Muscle of leg (tissue), 11 donors: ENCODE data around the gene TTC34. TPM values are rescaled to one million over a fixed set of nuclear protein-coding genes. Genes with fewer than 3 reads are reported as not detected.
A peak's percentile ranks its signal among the peaks of the same experiment; 100 is the strongest.

Experiments used
- DNase-seq: peaks from one replicate; pipeline ENCODE4 v3.0.0; 2013
- H3K27ac ChIP-seq: one replicate; pipeline ENCODE4 v1.5.1; 2013; ENCODE audit warnings: mild to moderate bottlenecking, low read length, control low read depth
- H3K27me3 ChIP-seq: one replicate; pipeline ENCODE4 v1.6.1; 2013; ENCODE audit warnings: low read length; ENCODE audit not compliant: control insufficient read depth, insufficient read depth
- H3K36me3 ChIP-seq: one replicate; pipeline ENCODE4 v1.6.1; 2013; ENCODE audit warnings: low read length; ENCODE audit not compliant: control insufficient read depth, insufficient read depth
- H3K4me1 ChIP-seq: one replicate; pipeline ENCODE4 v1.6.1; 2013; ENCODE audit warnings: low read length; ENCODE audit not compliant: control insufficient read depth, insufficient read depth
- H3K4me3 ChIP-seq: one replicate; pipeline ENCODE4 v1.5.1; 2013; ENCODE audit warnings: low read length, control low read depth
- H3K9me3 ChIP-seq: replicated peaks from 2 replicates; pipeline ENCODE4 v1.6.1; 2013; ENCODE audit warnings: low read depth, low read length; ENCODE audit not compliant: control insufficient read depth
- WGBS: methylation state at CpG from one replicate; pipeline ENCODE4 v1.1.5; 2013; ENCODE audit warnings: missing lambda C conversion rate; ENCODE audit not compliant: insufficient coverage; 5-methylcytosine and 5-hydroxymethylcytosine counted together
- polyA plus RNA-seq, 8 donors: library from polyadenylated mRNA; unstranded; fragments of 120-200 nt; gene quantifications; one replicate each; pipeline versions ENCODE4 v1.2.1 to v1.2.3, GENCODE V29; 2013; ENCODE audit warnings: inconsistent platforms in 1 of 8, low replicate concordance in 1 of 8; ENCODE audit not compliant: insufficient read length in 8 of 8, insufficient read depth in 1 of 8
- total RNA-seq: library from RNA; stranded (reverse); fragments of 120-200 nt; gene quantifications from one replicate; pipeline ENCODE4 v1.2.4, GENCODE V29; 2013

The TTC34 gene
- total and polyA plus RNA-seq, 9 donors: 0.07 to 0.50 (median 0.22) TPM

GRCh38 chr1:2633936-2634491 lies 167.5 kb downstream of the TTC34 start:
- Histone ChIP-seq H3K27me3 (peaks cover 26% of the 10 kb centered on the region), H3K4me1 (peaks cover 10% of the 10 kb centered on the region), H3K4me3 (no peak overlapping the region), H3K36me3 (no peaks in the 10 kb centered on the region), H3K9me3 (peaks cover 8% of the 10 kb centered on the region), H3K27ac (no peak overlapping the region)
- WGBS: 40% methylated on average over 8 of the region's 8 CpGs
- DNase-seq: peak; percentile 51

- Histone ChIP-seq H3K27me3 (peaks cover 31% of the 10 kb centered on the region), H3K4me1 (peaks cover 10% of the 10 kb centered on the region), H3K36me3 (no peaks in the 10 kb centered on the region), H3K27ac (no peak overlapping the region), H3K9me3 (peaks cover 8% of the 10 kb centered on the region), H3K4me3 (no peak overlapping the region)
- no peak for DNase-seq
- 55% methylated on average over 6 of the region's 12 CpGs for WGBS
These were observed 168.0 kb downstream of the TTC34 start for GRCh38 chr1:2633366-2633935.

- Histone ChIP-seq H3K36me3 (no peaks in the 10 kb centered on the region), H3K4me3 (no peak within 1 kb of the TSS), H3K9me3 (peaks cover 8% of the 10 kb centered on the region), H3K27me3 (peaks cover 38% of the 10 kb centered on the region), H3K27ac (no peak within 1 kb of the TSS), H3K4me1 (peaks cover 10% of the 10 kb centered on the region)
- 63% methylated on average over 14 of the region's 16 CpGs for WGBS
- no peak for DNase-seq
These were observed 168.7 kb downstream of the TTC34 start, which contains the start of gene MMEL1 for GRCh38 chr1:2632561-2633361. TSS of gene MMEL1 (minus strand) at chr1:2633016. CDS start at chr1:2629484, 3,532 bp downstream.

GRCh38 chr1:2632051-2632430 lies 169.5 kb downstream of the TTC34 start:
- H3K4me3 ChIP-seq: no peak overlapping the region
- no peak overlapping the region for H3K27ac ChIP-seq
- peaks cover 10% of the 10 kb centered on the region for H3K4me1 ChIP-seq
- H3K27me3 ChIP-seq: peaks cover 41% of the 10 kb centered on the region
- 23% methylated on average over 3 of the region's 8 CpGs for WGBS
- H3K9me3 ChIP-seq: peaks cover 8% of the 10 kb centered on the region
- DNase-seq: no peak
- H3K36me3 ChIP-seq: no peaks in the 10 kb centered on the region

- no peak for DNase-seq
- no peaks in the 10 kb centered on the region for H3K36me3 ChIP-seq
- peaks cover 10% of the 10 kb centered on the region for H3K4me1 ChIP-seq
- H3K9me3 ChIP-seq: peaks cover 2% of the 10 kb centered on the region
- no peak overlapping the region for H3K4me3 ChIP-seq
- H3K27ac ChIP-seq: no peak overlapping the region
- WGBS: 73% methylated on average over 22 of the region's 24 CpGs
- H3K27me3 ChIP-seq: peaks cover 41% of the 10 kb centered on the region
These were observed 170.1 kb downstream of the TTC34 start for GRCh38 chr1:2631136-2632050.

GRCh38 chr1:2630498-2631135 lies 170.9 kb downstream of the TTC34 start:
- Histone ChIP-seq H3K27me3 (peaks cover 41% of the 10 kb centered on the region), H3K36me3 (no peaks in the 10 kb centered on the region), H3K27ac (no peak overlapping the region), H3K4me3 (no peak overlapping the region), H3K4me1 (peaks cover 10% of the 10 kb centered on the region), H3K9me3 (no peaks in the 10 kb centered on the region)
- DNase-seq: no peak
- 90% methylated on average over 33 of the region's 35 CpGs for WGBS

- Histone ChIP-seq H3K27me3 (peaks cover 44% of the 10 kb centered on the region), H3K36me3 (no peaks in the 10 kb centered on the region), H3K9me3 (no peaks in the 10 kb centered on the region), H3K4me1 (peaks cover 10% of the 10 kb centered on the region), H3K27ac (no peak overlapping the region), H3K4me3 (no peak overlapping the region)
- WGBS: 85% methylated on average over 22 of the region's 23 CpGs
- DNase-seq: no peak
These were observed 171.6 kb downstream of the TTC34 start for GRCh38 chr1:2629627-2630497.

GRCh38 chr1:2628933-2629626 lies 172.4 kb downstream of the TTC34 start:
- no peak overlapping the region for H3K27ac ChIP-seq
- peaks cover 8% of the 10 kb centered on the region for H3K4me1 ChIP-seq
- peaks cover 44% of the 10 kb centered on the region for H3K27me3 ChIP-seq
- no peak overlapping the region for H3K4me3 ChIP-seq
- no peaks in the 10 kb centered on the region for H3K9me3 ChIP-seq
- under 1% methylated on average over 48 of the region's 64 CpGs for WGBS
- H3K36me3 ChIP-seq: no peaks in the 10 kb centered on the region
- DNase-seq: no peak
